GM21529 (cell line): ENCODE measurements around the gene KCNIP4.

Experiments
- ATAC-seq: cut with Tn5 transposase; IDR thresholded peaks from one replicate; pipeline ENCODE4 v1.9.1; 2021; ENCODE audit not compliant: unreplicated experiment

Gene KCNIP4

GRCh38 chr4:21901831-21902230 is 46.7 kb downstream of the KCNIP4 start:
- no peak for ATAC-seq

GRCh38 chr4:21901281-21901680 is 47.3 kb downstream of the KCNIP4 start:
- ATAC-seq: no peak

GRCh38 chr4:21900211-21900610 is 48.4 kb downstream of the KCNIP4 start:
- no peak for ATAC-seq

- ATAC-seq: no peak
Observed at GRCh38 chr4:21898101-21898500, 50.5 kb downstream of the KCNIP4 start.

- no peak for ATAC-seq
Observed at GRCh38 chr4:21896767-21897166, 51.8 kb downstream of the KCNIP4 start.

- no peak for ATAC-seq
Observed at GRCh38 chr4:21893136-21893535, 55.4 kb downstream of the KCNIP4 start.

GRCh38 chr4:21890231-21890630 is 58.3 kb downstream of the KCNIP4 start:
- ATAC-seq: no peak

GRCh38 chr4:21888195-21888976 is 60.2 kb downstream of the KCNIP4 start:
- ATAC-seq: peak; percentile 60

- ATAC-seq: no peak
Observed at GRCh38 chr4:21887481-21887880, 61.1 kb downstream of the KCNIP4 start.

GRCh38 chr4:21885770-21886169 is 62.8 kb downstream of the KCNIP4 start:
- no peak for ATAC-seq

- ATAC-seq: no peak
Observed at GRCh38 chr4:21885241-21885640, 63.3 kb downstream of the KCNIP4 start.

- ATAC-seq: no peak
Observed at GRCh38 chr4:21884615-21885014, 64.0 kb downstream of the KCNIP4 start.

- no peak for ATAC-seq
Observed at GRCh38 chr4:21882051-21882839, 66.3 kb downstream of the KCNIP4 start.

GRCh38 chr4:21879187-21879586 is 69.4 kb downstream of the KCNIP4 start:
- ATAC-seq: no peak

- no peak for ATAC-seq
Observed at GRCh38 chr4:21876711-21877110, 71.9 kb downstream of the KCNIP4 start.

GRCh38 chr4:21873145-21873544 is 75.4 kb downstream of the KCNIP4 start:
- ATAC-seq: no peak

- ATAC-seq: no peak
Observed at GRCh38 chr4:21872101-21872500, 76.5 kb downstream of the KCNIP4 start.

GRCh38 chr4:21869978-21870745 is 78.4 kb downstream of the KCNIP4 start:
- ATAC-seq: no peak

GRCh38 chr4:21864686-21865085 is 83.9 kb downstream of the KCNIP4 start:
- ATAC-seq: no peak

GRCh38 chr4:21862917-21863316 is 85.7 kb downstream of the KCNIP4 start:
- no peak for ATAC-seq

GRCh38 chr4:21858971-21859370 is 89.6 kb downstream of the KCNIP4 start:
- no peak for ATAC-seq

- no peak for ATAC-seq
Observed at GRCh38 chr4:21856754-21857153, 91.8 kb downstream of the KCNIP4 start.
